Thyroid gland (tissue), 4 donors: ENCODE results near the gene CARD11.

ENCODE experiments used
- CTCF ChIP-seq, 6 experiments: fragments of 200-600 bp in 3 of 6; fragments of 450-650 bp in 3 of 6; sonication (generic) in 3 of 6; IDR thresholded peaks; one replicate each; pipeline ENCODE4 v1.5.1; 2016 to 2019; ENCODE audit warnings: antibody characterized with exemption in 6 of 6, mild to moderate bottlenecking in 2 of 6, inconsistent platforms in 1 of 6, moderate library complexity in 1 of 6
- POLR2A ChIP-seq, 2 donors: fragments of 450-650 bp; IDR thresholded peaks; one replicate each; pipeline ENCODE4 v1.6.1; 2017; ENCODE audit warnings: antibody characterized with exemption in 2 of 2, mild to moderate bottlenecking in 2 of 2, moderate library complexity in 1 of 2

DNA sequence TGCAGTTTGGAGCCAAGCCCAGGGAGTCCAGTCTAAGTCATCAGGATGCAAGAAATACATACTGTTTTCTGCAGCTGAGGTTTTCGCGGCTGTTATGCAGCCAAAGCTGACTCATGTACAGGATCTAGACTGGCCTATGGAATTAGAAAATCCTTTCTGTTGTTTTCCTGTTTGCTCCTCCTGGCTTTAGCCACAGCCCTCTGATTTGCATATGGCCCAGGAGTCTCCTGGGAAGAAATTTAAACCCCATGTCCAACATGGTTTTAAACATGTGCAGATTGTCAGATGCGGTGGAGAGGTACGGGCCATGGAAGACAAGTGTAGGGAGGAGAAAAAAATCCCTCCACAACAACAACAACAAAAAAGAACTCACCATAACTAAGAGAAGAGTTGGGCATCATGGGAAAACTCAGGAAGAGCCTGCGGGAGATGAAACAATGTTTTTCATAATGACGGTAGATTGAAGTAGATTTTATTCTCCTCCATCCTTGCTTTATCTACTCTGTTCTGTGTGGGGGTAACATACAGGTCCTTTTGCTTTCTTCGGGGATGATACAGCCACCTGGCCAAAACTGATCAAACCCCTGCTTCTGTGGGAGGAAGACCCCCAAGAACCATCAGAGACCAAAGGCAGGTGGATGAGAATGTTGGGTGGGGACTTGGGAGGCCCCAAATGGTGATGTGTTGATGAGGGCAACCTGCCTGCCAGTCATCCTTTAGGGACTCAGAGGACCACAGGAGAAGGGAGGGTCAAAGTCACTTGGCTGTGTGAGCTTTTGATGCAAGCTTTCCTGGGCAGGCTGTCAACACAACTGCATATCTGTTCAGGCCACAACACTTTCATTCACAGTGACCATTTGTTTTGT, 169.7 kb downstream of the CARD11 start:
- TF ChIP-seq CTCF (IDR thresholded peaks at IDR 0.05) (no peak), POLR2A (IDR thresholded peaks at IDR 0.05) (no peak)
